ENCODE data around the gene HIPK1. TPM values are rescaled to one million over a fixed set of nuclear protein-coding genes. Genes with fewer than 3 reads are reported as not detected.

HIPK1 gene
- total RNA-seq, 1 donor from 2014 or later, result 12.7 TPM

DNA sequence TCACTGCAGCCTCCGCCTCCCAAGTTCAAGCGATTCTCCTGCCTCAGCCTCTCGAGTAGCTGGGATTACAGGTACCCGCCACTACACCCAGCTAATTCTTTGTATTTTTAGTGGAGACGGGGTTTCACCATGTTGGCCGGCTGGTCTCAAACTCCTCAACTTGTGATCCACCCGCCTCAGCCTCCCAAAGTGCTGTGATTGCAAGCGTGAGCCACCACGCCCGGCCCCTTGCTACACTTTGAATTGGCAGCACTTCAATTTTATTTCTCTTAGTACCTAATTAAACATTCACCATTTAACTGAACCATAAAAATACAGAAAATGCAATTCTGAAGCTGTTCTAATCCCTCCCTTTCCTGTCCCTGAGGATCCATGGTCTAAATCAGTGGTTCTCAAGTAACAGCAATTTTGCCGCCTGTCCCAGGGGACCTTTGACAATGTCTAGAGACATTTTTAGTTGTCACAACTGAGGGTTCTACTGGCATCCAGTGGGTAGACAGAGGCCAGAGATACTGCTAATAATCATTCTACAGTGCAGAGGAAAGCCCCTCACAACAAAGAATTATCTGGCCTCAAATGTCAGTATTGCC, 37.4 kb upstream of the HIPK1 start:
- no peak for DNase-seq (ENCODE audit: low read depth)
- TF ChIP-seq, protein P1, sequence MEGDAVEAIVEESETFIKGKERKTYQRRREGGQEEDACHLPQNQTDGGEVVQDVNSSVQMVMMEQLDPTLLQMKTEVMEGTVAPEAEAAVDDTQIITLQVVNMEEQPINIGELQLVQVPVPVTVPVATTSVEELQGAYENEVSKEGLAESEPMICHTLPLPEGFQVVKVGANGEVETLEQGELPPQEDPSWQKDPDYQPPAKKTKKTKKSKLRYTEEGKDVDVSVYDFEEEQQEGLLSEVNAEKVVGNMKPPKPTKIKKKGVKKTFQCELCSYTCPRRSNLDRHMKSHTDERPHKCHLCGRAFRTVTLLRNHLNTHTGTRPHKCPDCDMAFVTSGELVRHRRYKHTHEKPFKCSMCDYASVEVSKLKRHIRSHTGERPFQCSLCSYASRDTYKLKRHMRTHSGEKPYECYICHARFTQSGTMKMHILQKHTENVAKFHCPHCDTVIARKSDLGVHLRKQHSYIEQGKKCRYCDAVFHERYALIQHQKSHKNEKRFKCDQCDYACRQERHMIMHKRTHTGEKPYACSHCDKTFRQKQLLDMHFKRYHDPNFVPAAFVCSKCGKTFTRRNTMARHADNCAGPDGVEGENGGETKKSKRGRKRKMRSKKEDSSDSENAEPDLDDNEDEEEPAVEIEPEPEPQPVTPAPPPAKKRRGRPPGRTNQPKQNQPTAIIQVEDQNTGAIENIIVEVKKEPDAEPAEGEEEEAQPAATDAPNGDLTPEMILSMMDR (conservative IDR thresholded peaks at IDR 0.05; ENCODE audit: low read depth, low read length), result no peak
- no peak overlapping the region for H3K4me3 ChIP-seq (ENCODE audit: low read depth, low read length)

DNA sequence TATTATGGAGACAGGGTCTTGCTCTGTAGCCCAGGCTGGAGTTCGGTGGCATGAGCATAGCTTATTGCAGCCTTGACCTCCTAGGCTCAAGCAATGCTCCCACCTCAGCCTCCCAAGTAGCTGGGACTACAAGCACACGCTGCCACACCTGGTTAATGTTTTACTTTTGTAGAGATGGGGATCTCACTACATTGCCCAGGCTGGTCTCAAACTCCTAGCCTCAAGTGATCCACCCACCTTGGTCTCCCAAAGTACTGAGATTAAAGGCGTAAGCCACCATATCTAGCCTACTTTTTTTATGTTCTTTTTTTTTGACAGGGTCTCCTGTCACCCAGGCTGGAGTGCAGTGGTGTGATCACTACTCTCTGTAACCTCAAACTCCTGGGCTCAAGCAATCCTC, 35.9 kb upstream of the HIPK1 start:
- H3K4me3 ChIP-seq (ENCODE audit: low read depth, low read length), result no peak overlapping the region
- DNase-seq (ENCODE audit: low read depth), result no peak
- TF ChIP-seq, protein P1 (conservative IDR thresholded peaks at IDR 0.05; ENCODE audit: low read depth, low read length), result no peak

DNA sequence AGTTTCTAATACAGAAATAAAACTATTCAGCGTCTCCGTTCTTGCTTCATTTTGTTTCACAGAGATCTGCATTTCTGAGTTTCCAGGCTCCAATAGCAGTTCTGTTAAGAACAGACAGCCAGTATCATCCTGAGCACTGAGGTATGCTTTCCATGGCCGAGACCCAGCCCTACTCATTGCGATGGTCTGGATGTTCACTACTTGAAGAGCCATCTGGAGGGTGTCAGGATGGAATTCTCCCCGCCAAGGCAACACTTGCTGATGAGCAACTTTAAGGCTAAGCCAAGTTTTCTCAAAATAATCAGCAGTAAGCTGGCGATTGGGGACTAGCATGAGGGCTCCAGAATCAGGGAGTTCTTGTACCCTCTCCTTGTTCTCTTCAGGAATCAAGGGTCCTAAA, 34.0 kb upstream of the HIPK1 start:
- no peak overlapping the region for H3K4me3 ChIP-seq (ENCODE audit: low read depth, low read length)
- TF ChIP-seq, protein P1 (conservative IDR thresholded peaks at IDR 0.05; ENCODE audit: low read depth, low read length), result no peak
- DNase-seq (ENCODE audit: low read depth), result no peak

DNA sequence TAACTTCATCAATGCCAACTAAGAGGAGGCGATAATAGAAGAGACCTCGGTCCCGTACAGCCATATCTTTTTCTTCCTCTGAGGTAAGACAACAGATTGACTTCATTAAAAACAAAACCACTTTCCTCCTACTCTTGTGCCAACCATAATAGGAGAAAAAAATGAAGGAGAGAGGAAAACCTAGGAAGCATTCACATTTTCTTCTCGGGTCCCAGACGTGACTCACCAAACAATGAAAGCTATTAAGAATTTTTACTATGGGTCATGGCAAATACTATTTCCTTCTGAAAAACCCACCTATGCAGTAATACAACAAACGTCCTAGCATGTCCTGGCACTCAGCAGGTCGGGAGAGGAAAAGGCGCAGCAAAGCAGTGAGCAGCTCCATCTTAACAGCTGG, 33.2 kb upstream of the HIPK1 start:
- no peak for DNase-seq (ENCODE audit: low read depth)
- H3K4me3 ChIP-seq (ENCODE audit: low read depth, low read length), result no peak overlapping the region
- TF ChIP-seq, protein P1 (conservative IDR thresholded peaks at IDR 0.05; ENCODE audit: low read depth, low read length), result no peak

DNA sequence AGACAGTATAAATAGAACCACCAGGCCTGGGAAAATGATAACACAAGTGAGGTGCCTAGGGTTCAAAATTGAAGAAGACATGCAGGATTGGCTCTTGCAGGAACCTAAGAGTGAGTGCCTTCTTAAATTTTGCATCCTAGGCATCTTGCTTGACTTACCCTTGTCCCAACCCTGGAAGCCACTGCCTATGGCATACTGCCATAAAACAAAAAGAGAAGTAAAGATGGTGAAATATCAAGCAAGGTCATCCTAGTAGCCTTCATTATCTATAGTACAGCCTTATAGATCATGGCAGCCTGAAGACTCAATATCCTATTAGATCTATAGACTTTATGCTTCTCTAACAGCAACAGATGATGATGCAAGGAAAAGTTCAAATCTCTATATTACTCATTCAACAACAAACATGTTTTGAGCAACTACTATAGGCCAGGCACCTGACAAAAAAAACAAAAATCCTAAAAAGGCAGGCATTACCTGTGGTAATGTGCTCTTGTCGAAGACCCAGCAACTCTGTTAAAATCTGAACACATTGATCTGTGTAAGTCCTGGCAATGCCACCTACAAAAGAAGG, 30.8 kb upstream of the HIPK1 start:
- DNase-seq (ENCODE audit: low read depth), result no peak
- H3K4me3 ChIP-seq (ENCODE audit: low read depth, low read length), result no peak overlapping the region
- TF ChIP-seq, protein P1 (conservative IDR thresholded peaks at IDR 0.05; ENCODE audit: low read depth, low read length), result no peak

DNA sequence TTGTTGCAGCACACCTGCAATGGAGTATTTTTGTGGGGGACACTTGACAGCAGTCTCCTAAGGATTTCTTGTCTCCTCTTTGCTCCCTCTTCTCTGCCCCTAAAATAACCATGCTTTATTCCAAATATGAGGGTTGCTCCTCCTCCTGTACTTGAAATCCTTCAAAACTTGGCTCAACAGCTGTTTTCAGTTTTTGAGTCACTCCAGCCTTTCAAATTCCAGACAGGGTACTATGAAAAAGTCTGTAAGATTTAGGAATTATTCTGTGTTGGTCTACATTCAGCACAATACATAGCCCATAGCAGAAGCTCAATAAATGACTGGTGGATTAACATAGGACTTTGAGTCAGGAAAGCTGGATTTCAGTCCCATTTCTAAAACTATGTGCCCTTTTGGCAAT, 30.0 kb upstream of the HIPK1 start:
- DNase-seq (ENCODE audit: low read depth), result no peak
- TF ChIP-seq, protein P1 (conservative IDR thresholded peaks at IDR 0.05; ENCODE audit: low read depth, low read length), result no peak
- H3K4me3 ChIP-seq (ENCODE audit: low read depth, low read length), result no peak overlapping the region

DNA sequence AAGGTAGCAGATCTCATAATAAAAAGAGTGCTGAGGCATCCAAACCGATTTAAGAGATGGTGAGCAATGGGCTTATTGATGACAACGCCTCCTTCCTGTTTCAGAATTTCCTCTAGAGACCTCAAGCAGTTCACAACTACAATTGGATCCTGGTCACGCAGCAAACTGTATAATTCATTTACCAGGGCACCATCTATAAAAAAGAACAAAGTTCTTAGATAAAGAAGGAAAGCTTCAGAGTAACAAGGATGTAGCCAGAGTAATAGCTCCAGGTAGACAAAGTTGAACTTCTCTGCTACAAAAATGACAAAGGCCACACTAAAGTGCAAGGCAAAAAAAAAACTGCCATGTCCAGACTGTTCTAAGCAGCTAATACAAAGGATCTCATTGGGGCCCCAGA, 27.9 kb upstream of the HIPK1 start:
- TF ChIP-seq, protein P1 (conservative IDR thresholded peaks at IDR 0.05; ENCODE audit: low read depth, low read length), result no peak
- no peak overlapping the region for H3K4me3 ChIP-seq (ENCODE audit: low read depth, low read length)
- no peak for DNase-seq (ENCODE audit: low read depth)

Data from epithelial cell of proximal tubule (primary cell).